Myometrial cell (primary cell): ENCODE measurements around the gene MUC15. TPM values are rescaled to one million over a fixed set of nuclear protein-coding genes. Genes with fewer than 3 reads are reported as not detected.

Experiments
- total RNA-seq: library from RNA; depleted of rRNA; stranded (reverse); fragments of >200 nt; gene quantifications from 2 replicates; pipeline ENCODE4 v1.2.3, GENCODE V29; 2015

MUC15 gene, protein sequence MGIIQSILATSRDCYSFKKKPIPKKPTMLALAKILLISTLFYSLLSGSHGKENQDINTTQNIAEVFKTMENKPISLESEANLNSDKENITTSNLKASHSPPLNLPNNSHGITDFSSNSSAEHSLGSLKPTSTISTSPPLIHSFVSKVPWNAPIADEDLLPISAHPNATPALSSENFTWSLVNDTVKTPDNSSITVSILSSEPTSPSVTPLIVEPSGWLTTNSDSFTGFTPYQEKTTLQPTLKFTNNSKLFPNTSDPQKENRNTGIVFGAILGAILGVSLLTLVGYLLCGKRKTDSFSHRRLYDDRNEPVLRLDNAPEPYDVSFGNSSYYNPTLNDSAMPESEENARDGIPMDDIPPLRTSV
- not detected in 2 replicates for total RNA-seq

DNA sequence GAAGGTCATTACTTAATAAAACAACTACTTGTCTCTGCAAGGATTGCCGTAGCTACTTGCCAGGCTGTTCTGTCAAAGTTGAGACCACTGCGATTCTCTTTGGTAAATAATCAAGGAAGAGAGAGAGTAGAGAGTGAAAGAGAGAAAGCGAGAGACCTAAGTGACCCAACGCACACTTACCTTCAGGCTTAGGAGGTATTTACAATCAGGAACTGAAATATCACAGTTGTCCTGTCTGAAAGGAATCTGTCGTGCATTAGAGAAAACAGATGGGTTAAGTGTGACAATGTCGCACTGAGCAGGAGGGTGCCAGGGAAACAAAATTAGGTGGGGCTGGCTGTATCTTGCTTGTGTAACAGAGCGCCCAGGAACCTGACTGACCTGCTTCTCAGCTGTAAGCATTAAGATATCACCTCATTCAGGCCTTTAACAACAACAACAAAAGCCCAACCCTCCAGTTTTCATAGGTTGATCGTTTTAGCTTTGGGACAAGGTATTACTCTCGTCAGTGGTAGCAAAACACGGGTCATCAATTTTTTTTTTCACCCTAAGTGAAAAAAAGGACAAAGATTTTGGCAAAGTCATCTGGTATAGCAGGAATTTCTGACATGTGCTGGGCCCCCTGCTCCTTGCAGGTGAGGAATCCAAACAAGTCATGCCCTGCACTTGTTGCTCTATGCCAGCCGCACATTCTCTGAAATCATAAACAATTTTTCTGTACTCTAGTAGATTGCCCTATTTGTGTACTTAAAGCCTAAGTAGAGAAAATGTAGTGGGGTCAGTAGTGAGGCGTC is at the start of gene MUC15:
Gene MUC15 (minus strand): TSS at position 403 of the 794 bp plus-strand sequence. CDS start 5,169 bp downstream, outside the sequence.

Other genes with a start within 250 kb of the MUC15 start
- gene ANO3, start 240.1 kb downstream of the MUC15 start, total RNA-seq, result under 0.01 TPM in 1 of 2 replicates, not detected in the other
- not detected in 2 replicates for gene SLC5A12, start 149.8 kb upstream of the MUC15 start, total RNA-seq